ENCODE results near the gene SBNO2. TPM values are rescaled to one million over a fixed set of nuclear protein-coding genes. Genes with fewer than 3 reads are reported as not detected.

Gene SBNO2
- total and polyA plus RNA-seq, 8 donors: 16.3 to 74.7 (median 42.7) TPM

DNA sequence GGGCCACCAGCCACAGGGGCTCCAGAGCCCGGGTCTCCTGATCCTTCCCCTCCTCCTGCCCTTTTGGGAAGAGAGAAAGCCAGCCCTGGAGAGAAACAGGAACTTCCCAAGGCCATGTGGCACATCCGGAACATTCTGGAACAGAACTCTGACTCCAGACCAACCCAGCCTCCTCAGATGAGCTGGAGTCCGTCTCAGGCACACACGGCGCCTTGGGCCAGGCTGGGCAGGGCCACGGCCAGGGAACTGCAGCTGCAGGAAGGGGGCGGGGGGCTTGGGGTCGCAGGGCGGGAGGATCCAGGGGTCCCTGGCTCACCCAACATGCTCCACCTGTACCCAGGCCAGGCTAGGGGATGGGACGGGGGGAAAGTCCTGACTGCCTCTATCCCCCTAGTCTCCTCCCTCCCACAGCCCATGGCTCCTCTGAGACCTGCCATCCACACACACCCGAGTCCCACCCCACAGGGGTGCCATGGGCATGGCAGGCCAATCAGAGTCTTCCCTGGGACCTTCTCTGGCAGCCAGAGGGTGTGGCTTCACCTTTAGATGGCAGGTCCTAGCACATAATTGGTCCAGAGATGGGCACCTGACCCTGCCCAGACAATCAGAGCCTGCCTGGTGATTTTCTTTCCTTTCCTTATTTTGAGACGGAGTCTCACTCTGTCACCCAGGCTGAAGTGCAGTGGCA, 22.9 kb downstream of the SBNO2 start:
- peaks cover 34 to 77% (median 73%) of the 10 kb centered on the region in 4 donors for H3K36me3 ChIP-seq
- WGBS, 5 donors: 85 to 94% (median 89%) methylated on average over 8 to 12 of the region's 12 CpGs

DNA sequence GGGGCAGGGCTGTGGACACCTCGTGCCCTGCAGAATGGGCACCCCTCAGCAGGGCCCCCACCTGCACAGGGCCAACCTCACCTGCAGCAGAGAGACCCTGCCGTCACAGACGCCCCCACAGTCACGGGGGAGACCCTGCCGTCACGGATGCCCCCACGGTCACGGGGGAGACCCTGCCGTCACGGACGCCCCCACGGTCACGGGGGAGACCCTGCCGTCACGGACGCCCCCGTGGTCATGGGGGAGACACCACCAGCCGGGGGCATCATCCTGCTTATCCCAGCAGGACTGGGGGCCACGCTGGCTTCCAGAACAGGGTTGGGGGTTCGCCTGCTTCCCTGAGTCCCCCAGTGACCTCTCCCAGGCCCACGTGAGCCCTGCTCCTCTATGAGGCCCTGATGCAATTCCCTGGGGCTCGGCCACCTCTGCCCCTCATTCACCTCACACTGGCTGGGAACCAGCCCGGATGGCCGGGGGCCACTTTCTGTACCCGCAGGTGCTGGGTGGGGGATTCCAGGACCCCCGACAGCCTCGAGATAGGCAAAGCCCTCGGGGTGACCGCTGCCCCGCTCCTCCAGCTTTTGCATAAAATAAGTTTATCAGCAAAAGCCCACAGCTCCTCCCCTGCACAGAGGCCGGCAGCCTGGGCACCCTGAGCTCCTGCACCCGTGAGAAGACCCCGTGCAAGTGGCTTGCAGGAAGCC, 23.6 kb downstream of the SBNO2 start:
- intact Hi-C loops (cut with DNase I; ENCODE audit: low total_unique reads): no loop called here
- 91 to 95% (median 93%) methylated on average over 21 to 33 of the region's 33 CpGs for WGBS, 5 donors
- no peaks in the 10 kb centered on the region for H3K27me3 ChIP-seq
- DNase-seq: no peak
- peaks cover 39 to 84% (median 80%) of the 10 kb centered on the region in 4 donors for H3K36me3 ChIP-seq
- peak overlapping the region in 3 of 5 donors; percentile 54 to 70 (median 62) for H3K27ac ChIP-seq
- TF ChIP-seq, protein P1, sequence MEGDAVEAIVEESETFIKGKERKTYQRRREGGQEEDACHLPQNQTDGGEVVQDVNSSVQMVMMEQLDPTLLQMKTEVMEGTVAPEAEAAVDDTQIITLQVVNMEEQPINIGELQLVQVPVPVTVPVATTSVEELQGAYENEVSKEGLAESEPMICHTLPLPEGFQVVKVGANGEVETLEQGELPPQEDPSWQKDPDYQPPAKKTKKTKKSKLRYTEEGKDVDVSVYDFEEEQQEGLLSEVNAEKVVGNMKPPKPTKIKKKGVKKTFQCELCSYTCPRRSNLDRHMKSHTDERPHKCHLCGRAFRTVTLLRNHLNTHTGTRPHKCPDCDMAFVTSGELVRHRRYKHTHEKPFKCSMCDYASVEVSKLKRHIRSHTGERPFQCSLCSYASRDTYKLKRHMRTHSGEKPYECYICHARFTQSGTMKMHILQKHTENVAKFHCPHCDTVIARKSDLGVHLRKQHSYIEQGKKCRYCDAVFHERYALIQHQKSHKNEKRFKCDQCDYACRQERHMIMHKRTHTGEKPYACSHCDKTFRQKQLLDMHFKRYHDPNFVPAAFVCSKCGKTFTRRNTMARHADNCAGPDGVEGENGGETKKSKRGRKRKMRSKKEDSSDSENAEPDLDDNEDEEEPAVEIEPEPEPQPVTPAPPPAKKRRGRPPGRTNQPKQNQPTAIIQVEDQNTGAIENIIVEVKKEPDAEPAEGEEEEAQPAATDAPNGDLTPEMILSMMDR (IDR thresholded peaks at IDR 0.05): no peak
- TF ChIP-seq EP300 (IDR thresholded peaks at IDR 0.05) (no peak), POLR2A (IDR thresholded peaks at IDR 0.05) (no peak), POLR2AphosphoS5 (IDR thresholded peaks at IDR 0.05) (no peak)
- no peak overlapping the region for H3K4me3 ChIP-seq
- H3K9me3 ChIP-seq: no peaks in the 10 kb centered on the region
- peaks cover 17 to 54% (median 26%) of the 10 kb centered on the region in 4 donors for H3K4me1 ChIP-seq

More for the DNA sequence above, 22.9 kb downstream of the SBNO2 start:
- Histone ChIP-seq H3K27ac (peak overlapping the region in 4 of 5 donors; percentile 53 to 70 (median 58)), H3K27me3 (no peaks in the 10 kb centered on the region), H3K9me3 (no peaks in the 10 kb centered on the region), H3K4me1 (peaks cover 24 to 61% (median 33%) of the 10 kb centered on the region in 4 donors), H3K4me3 (no peak overlapping the region)
- TF ChIP-seq POLR2A (IDR thresholded peaks at IDR 0.05): no peak
- peak in 2 of 3 donors; percentile 3 to 47 for TF ChIP-seq POLR2AphosphoS5 (IDR thresholded peaks at IDR 0.05)
- no peak for DNase-seq
- intact Hi-C loops (cut with DNase I; ENCODE audit: low total_unique reads): no loop called here

- Histone ChIP-seq H3K27ac (peak overlapping the region in 1 of 5 donors; percentile 54), H3K4me1 (peaks cover 6 to 44% (median 16%) of the 10 kb centered on the region in 4 donors), H3K4me3 (no peak overlapping the region), H3K27me3 (no peaks in the 10 kb centered on the region), H3K9me3 (no peaks in the 10 kb centered on the region), H3K36me3 (peaks cover 39 to 88% (median 87%) of the 10 kb centered on the region in 4 donors)
- 95 to 97% (median 95%) methylated on average over 13 to 39 of the region's 39 CpGs for WGBS, 5 donors
- TF ChIP-seq POLR2AphosphoS5 (IDR thresholded peaks at IDR 0.05): no peak
- no peak for TF ChIP-seq POLR2A (IDR thresholded peaks at IDR 0.05)
- TF ChIP-seq, protein P1 (IDR thresholded peaks at IDR 0.05): no peak
- TF ChIP-seq EP300 (IDR thresholded peaks at IDR 0.05): no peak
- DNase-seq: no peak
- intact Hi-C loops (cut with DNase I; ENCODE audit: low total_unique reads): no loop called here
These were observed 24.6 kb downstream of the SBNO2 start for GRCh38 chr19:1149259-1150045.

DNA sequence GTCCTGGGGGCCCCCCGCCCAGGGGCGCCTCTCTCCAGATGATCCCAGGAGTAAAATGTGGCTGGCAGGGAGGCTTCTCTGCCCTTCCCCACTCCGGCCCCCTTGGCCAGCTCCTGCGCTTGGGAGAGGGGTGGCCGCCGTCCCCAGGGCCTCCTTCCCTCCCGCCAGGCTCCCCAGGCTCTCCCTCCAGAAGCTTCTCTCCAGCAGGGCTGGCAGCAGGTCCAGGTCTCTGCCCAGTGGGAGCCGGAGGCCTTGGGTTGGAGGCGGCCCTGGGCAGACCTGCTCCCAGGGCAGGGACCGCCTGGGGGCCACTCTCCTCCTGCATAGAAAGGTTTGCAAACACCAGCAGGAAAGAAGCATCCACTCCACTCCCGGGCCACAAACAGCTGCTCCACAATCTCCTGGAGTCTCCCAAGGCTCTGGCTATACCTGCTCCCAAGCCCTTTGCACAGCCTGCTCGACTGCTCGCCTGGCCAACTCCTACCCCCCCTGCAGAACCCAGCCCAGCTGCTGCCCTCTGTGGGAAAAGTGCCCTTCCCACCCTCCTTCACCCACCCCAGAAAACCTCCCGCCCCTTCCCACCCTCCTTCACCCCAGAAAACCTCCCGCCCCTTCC, 26.0 kb downstream of the SBNO2 start:
- whole genome bisulfite sequencing, 5 donors: 88 to 96% (median 93%) methylated on average over 7 to 15 of the region's 15 CpGs
- Histone ChIP-seq H3K9me3 (no peaks in the 10 kb centered on the region), H3K27me3 (no peaks in the 10 kb centered on the region), H3K27ac (no peak overlapping the region), H3K4me3 (no peak overlapping the region), H3K4me1 (peaks cover 0 to 30% (median 11%) of the 10 kb centered on the region in 4 donors), H3K36me3 (peaks cover 33 to 90% (median 88%) of the 10 kb centered on the region in 4 donors)
- TF ChIP-seq EP300 (IDR thresholded peaks at IDR 0.05): no peak
- TF ChIP-seq POLR2A (IDR thresholded peaks at IDR 0.05): no peak
- no peak for TF ChIP-seq POLR2AphosphoS5 (IDR thresholded peaks at IDR 0.05)
- TF ChIP-seq, protein P1 (IDR thresholded peaks at IDR 0.05): no peak
- intact Hi-C loops (cut with DNase I; ENCODE audit: low total_unique reads): no loop called here
- DNase-seq: no peak

All from stomach (tissue), 9 donors.